HG03354 (cell line): ENCODE data around the gene LIAS.

ENCODE experiments used
- ATAC-seq: cut with Tn5 transposase; IDR thresholded peaks from one replicate; pipeline ENCODE4 v1.9.1; 2021; ENCODE audit warnings: mild to moderate bottlenecking; ENCODE audit not compliant: unreplicated experiment, poor library complexity, severe bottlenecking

LIAS gene

GRCh38 chr4:39525822-39526690, 67.2 kb downstream of the LIAS start:
- no peak for ATAC-seq

- ATAC-seq = peak; percentile 29
Measured at GRCh38 chr4:39526765-39527295, 68.0 kb downstream of the LIAS start.

- peak; percentile 95 for ATAC-seq
Measured at GRCh38 chr4:39527296-39528060, 68.6 kb downstream of the LIAS start, which contains the start of gene UGDH. Gene UGDH (minus strand): TSS chr4:39527439. CDS start chr4:39521512, 5,927 bp downstream.

GRCh38 chr4:39528061-39528465, 69.2 kb downstream of the LIAS start:
- no peak for ATAC-seq
